Natural killer cell (primary cell): ENCODE measurements around the gene FGF21. TPM values are rescaled to one million over a fixed set of nuclear protein-coding genes. Genes with fewer than 3 reads are reported as not detected.

ENCODE experiments used
- ATAC-seq, 3 donors: fragments of 150-1000 bp in 2 of 3; fragments of 200-7000 bp in 1 of 3; cut with Tn5 transposase; 1 replicate in 1 of 3; 2 replicates in 2 of 3; pipeline ENCODE4 v1.10.0; 2021; ENCODE audit warnings: mild to moderate bottlenecking in 2 of 3, moderate library complexity in 2 of 3
- DNase-seq, 2 donors: peaks; one replicate each; pipeline versions ENCODE4 v3.0.0 to v3.0.0-alpha.2; 2013 to 2021; ENCODE audit warnings: mixed read lengths in 1 of 2
- H3K27ac ChIP-seq: one replicate; pipeline ENCODE4 v1.5.1; 2013; ENCODE audit warnings: mild to moderate bottlenecking, low read length
- H3K27me3 ChIP-seq: one replicate; pipeline ENCODE4 v1.6.1; 2013; ENCODE audit warnings: low read length; ENCODE audit not compliant: control insufficient read depth, insufficient read depth
- H3K36me3 ChIP-seq: one replicate; pipeline ENCODE4 v1.6.1; 2013; ENCODE audit warnings: low read length; ENCODE audit not compliant: control insufficient read depth, insufficient read depth
- H3K4me1 ChIP-seq: one replicate; pipeline ENCODE4 v1.6.1; 2013; ENCODE audit warnings: low read length; ENCODE audit not compliant: control insufficient read depth, insufficient read depth
- H3K4me3 ChIP-seq: one replicate; pipeline ENCODE4 v1.5.1; 2013; ENCODE audit warnings: low read length
- H3K9me3 ChIP-seq: one replicate; pipeline ENCODE4 v1.6.1; 2013; ENCODE audit warnings: low read length; ENCODE audit not compliant: control insufficient read depth, insufficient read depth
- H3K27ac Mint-ChIP-seq, 2 donors: one replicate each; pipeline ENCODE4 v1.8.0; 2022; ENCODE audit warnings: mild to moderate bottlenecking in 2 of 2, mixed read lengths in 2 of 2, moderate library complexity in 1 of 2
- H3K27me3 Mint-ChIP-seq, 2 donors: one replicate each; pipeline ENCODE4 v1.8.0; 2022; ENCODE audit warnings: low read depth in 2 of 2, mixed read lengths in 2 of 2
- H3K36me3 Mint-ChIP-seq: one replicate; pipeline ENCODE4 v1.8.0; 2022; ENCODE audit warnings: mixed read lengths
- H3K4me1 Mint-ChIP-seq, 2 donors: one replicate each; pipeline ENCODE4 v1.8.0; 2022; ENCODE audit warnings: mixed read lengths in 2 of 2
- H3K4me3 Mint-ChIP-seq: one replicate; pipeline ENCODE4 v1.8.0; 2022; ENCODE audit warnings: mild to moderate bottlenecking, moderate library complexity, mixed read lengths
- H3K9me3 Mint-ChIP-seq, 2 donors: one replicate each; pipeline ENCODE4 v1.8.0; 2022; ENCODE audit warnings: mixed read lengths in 2 of 2
- CTCF ChIP-seq: fragments of 200-600 bp; IDR thresholded peaks from one replicate; pipeline ENCODE4 v1.8.0; 2022; ENCODE audit warnings: antibody characterized with exemption
- WGBS: methylation state at CpG from one replicate; pipeline ENCODE4 v1.1.7; 2013; ENCODE audit warnings: missing lambda C conversion rate; ENCODE audit not compliant: insufficient coverage; 5-methylcytosine and 5-hydroxymethylcytosine counted together
- intact Hi-C: fragments of 100-400 bp; cut with micrococcal nuclease; formaldehyde crosslinking; loops from one replicate; pipeline ENCODE4 v1.14.2; 2022
- total RNA-seq, 4 donors: library from RNA; stranded (reverse); fragments of 120-200 nt in 1 of 4; gene quantifications; one replicate each; pipeline versions ENCODE4 v1.2.3 to v1.2.4, GENCODE V29; 2013 to 2022

Gene FGF21
- total RNA-seq, 3 donors from 2014 or later (not counting 1 experiment from before 2014, with no cell fraction given), result not detected

GRCh38 chr19:48805452-48805851 lies 50.1 kb downstream of the FGF21 start:
- WGBS, result 97% methylated on average over 10 of the region's 15 CpGs
- Histone ChIP-seq H3K4me3 (no peak overlapping the region), H3K27me3 (no peaks in the 10 kb centered on the region), H3K27ac (no peak overlapping the region), H3K4me1 (peaks cover 9% of the 10 kb centered on the region), H3K9me3 (no peaks in the 10 kb centered on the region), H3K36me3 (no peaks in the 10 kb centered on the region)
- ATAC-seq (no peak), DNase-seq (no peak)
- peaks cover 16 to 22% of the 10 kb centered on the region in 2 donors for H3K4me1 Mint-ChIP-seq
- no peaks in the 10 kb centered on the region for H3K27me3 Mint-ChIP-seq
- H3K27ac Mint-ChIP-seq, result no peak overlapping the region
- no peak overlapping the region for H3K4me3 Mint-ChIP-seq
- TF ChIP-seq CTCF, result no peak
- H3K9me3 Mint-ChIP-seq, result no peaks in the 10 kb centered on the region
- no peaks in the 10 kb centered on the region for H3K36me3 Mint-ChIP-seq
- intact Hi-C loops, result no loop called here

DNA sequence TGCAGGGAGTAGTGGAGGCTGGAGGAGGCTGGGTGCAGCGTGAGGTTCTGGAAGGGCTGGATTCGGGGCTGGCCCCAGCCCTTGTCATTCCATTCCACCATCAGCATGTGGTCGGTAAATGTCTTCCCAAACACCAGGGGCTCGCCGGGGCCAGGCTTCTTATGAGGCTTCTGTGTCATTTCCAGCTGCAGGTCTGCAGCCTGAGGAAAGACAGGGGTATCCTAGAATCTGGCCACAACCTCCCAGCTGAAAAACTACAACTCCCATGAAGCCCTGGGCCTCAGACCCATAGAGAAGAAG lies 51.1 kb downstream of the FGF21 start:
- no peaks in the 10 kb centered on the region for H3K36me3 Mint-ChIP-seq
- Histone ChIP-seq H3K36me3 (no peaks in the 10 kb centered on the region), H3K9me3 (no peaks in the 10 kb centered on the region), H3K27ac (no peak overlapping the region), H3K27me3 (no peaks in the 10 kb centered on the region), H3K4me3 (no peak overlapping the region), H3K4me1 (peaks cover 16% of the 10 kb centered on the region)
- H3K4me1 Mint-ChIP-seq, result peaks cover 17 to 27% of the 10 kb centered on the region in 2 donors
- H3K27me3 Mint-ChIP-seq, result no peaks in the 10 kb centered on the region
- intact Hi-C loops, result no loop called here
- 91% methylated on average over 5 of the region's 5 CpGs for WGBS
- H3K27ac Mint-ChIP-seq, result no peak overlapping the region
- H3K9me3 Mint-ChIP-seq, result no peaks in the 10 kb centered on the region
- ATAC-seq, result peak; percentile 52 to 71 (median 61)
- no peak overlapping the region for H3K4me3 Mint-ChIP-seq
- no peak for DNase-seq
- no peak for TF ChIP-seq CTCF

- Histone ChIP-seq H3K4me1 (peaks cover 21% of the 10 kb centered on the region), H3K27me3 (no peaks in the 10 kb centered on the region), H3K36me3 (no peaks in the 10 kb centered on the region), H3K27ac (no peak overlapping the region), H3K9me3 (no peaks in the 10 kb centered on the region), H3K4me3 (no peak overlapping the region)
- WGBS, result 95% methylated on average over 17 of the region's 17 CpGs
- ATAC-seq (no peak), DNase-seq (peak in 1 of 2 donors; percentile 74)
- Mint-ChIP-seq H3K9me3 (no peaks in the 10 kb centered on the region), H3K4me1 (peaks cover 17 to 27% of the 10 kb centered on the region in 2 donors), H3K27ac (no peak overlapping the region), H3K4me3 (no peak overlapping the region), H3K36me3 (no peaks in the 10 kb centered on the region), H3K27me3 (no peaks in the 10 kb centered on the region)
- intact Hi-C loops, result no loop called here
- no peak for TF ChIP-seq CTCF
Measured at GRCh38 chr19:48806818-48807589, 51.7 kb downstream of the FGF21 start.
